OCI-LY7 (cell line): ENCODE results near the gene HMG20A.
"Not testable (repeated sequence)": the region's sequence is repeated elsewhere in the genome, so short reads cannot be mapped to it uniquely, and the experiment has no call there.

Experiments
- CTCF ChIP-seq: fragments of 200-600 bp; sonication (generic); conservative IDR thresholded peaks from 2 replicates; pipeline ENCODE4 v1.5.1; 2014; ENCODE audit warnings: mild to moderate bottlenecking, antibody characterized with exemption, low read length, moderate library complexity, mixed read lengths
- EZH2phosphoT487 ChIP-seq: fragments of 200-600 bp; sonication (generic); IDR thresholded peaks from 2 replicates; pipeline ENCODE4 v1.6.1; 2018; ENCODE audit warnings: low read depth, borderline replicate concordance, mild to moderate bottlenecking, mixed run types, antibody characterized with exemption, low read length, moderate library complexity, mixed read lengths

GRCh38 chr15:77410157-77410500, 10.6 kb upstream of the HMG20A start:
- not testable (repeated sequence) for TF ChIP-seq CTCF, EZH2phosphoT487
